K562 (cell line): Measurements from ENCODE around the gene PIP4K2C. TPM values are rescaled to one million over a fixed set of nuclear protein-coding genes. Genes with fewer than 3 reads are reported as not detected.
A peak's percentile ranks its signal among the peaks of the same experiment; 100 is the strongest.

ENCODE experiments used
- ATAC-seq: fragments of 200-7000 bp; cut with Tn5 transposase; 3 replicates; pipeline ENCODE4 v1.9.1; 2020; ENCODE audit warnings: moderate library complexity
- BruUV-seq: library from RNA; stranded (reverse); fragments of 400-500 nt; replicated peaks from 2 replicates; lab custom pipeline; 2021; lab: Mats Ljungman, UMichigan
- CTCF ChIA-PET: fragments of 300-600 bp; formaldehyde crosslinking; extraction: SDS; loops from one replicate; lab custom pipeline; 2021; ENCODE audit warnings: low intra/inter-chr PET ratio; lab: Yijun Ruan, JAX
- POLR2A ChIA-PET: fragments of 300-600, 350-650 bp; sonication (Branson Sonifier 250); formaldehyde crosslinking; extraction: SDS; loops from one replicate; lab custom pipeline; 2021; ENCODE audit warnings: antibody characterized with exemption, inconsistent platforms; lab: Yijun Ruan, JAX
- DNase-seq, 4 experiments: peaks; one replicate each; pipeline versions ENCODE4 v3.0.0 to v3.0.0-alpha.2; 2011 to 2018; ENCODE audit warnings: low spot score in 3 of 4, mixed read lengths in 3 of 4; ENCODE audit errors: extremely low read depth in 1 of 4
- FAIRE-seq: peaks from 2 replicates; lab custom pipeline; 2011; peaks lifted over from hg19 to GRCh38; lab: Jason Lieb, UNC
- H2AFZ ChIP-seq: 2 replicates; pipeline ENCODE4 v1.6.0; 2011; ENCODE audit warnings: low read depth, low read length, control low read depth, inconsistent platforms
- H3K27ac ChIP-seq: fragments of 200-600 bp; 3 replicates; pipeline ENCODE4 v1.8.0; 2011; ENCODE audit warnings: low read depth, mild to moderate bottlenecking, control low read depth, inconsistent platforms, low read length, moderate library complexity, mixed read lengths; ENCODE audit errors: extremely low read depth
- H3K27me3 ChIP-seq, 2 experiments: fragments of 300-600 bp in 1 of 2; 2 replicates in 1 of 2; 3 replicates in 1 of 2; pipeline versions ENCODE4 v1.6.0 to v1.8.0; 2011; ENCODE audit warnings: inconsistent platforms in 2 of 2, low read length in 2 of 2, mild to moderate bottlenecking in 1 of 2, mixed read lengths in 1 of 2, moderate library complexity in 1 of 2; ENCODE audit not compliant: control insufficient read depth in 2 of 2, insufficient read depth in 2 of 2
- H3K36me3 ChIP-seq: fragments of 300-600 bp; 3 replicates; pipeline ENCODE4 v1.8.0; 2011; ENCODE audit warnings: mild to moderate bottlenecking, low read length, inconsistent platforms; ENCODE audit not compliant: control insufficient read depth, insufficient read depth
- H3K4me1 ChIP-seq, 2 experiments: fragments of 200-600 bp in 1 of 2; replicated peaks in 1 of 2; 2 replicates in 1 of 2; 3 replicates in 1 of 2; pipeline versions ENCODE4 v1.5.1 to v1.8.0; 2011; ENCODE audit warnings: inconsistent platforms in 2 of 2, low read length in 2 of 2, mild to moderate bottlenecking in 1 of 2, mixed read lengths in 1 of 2, moderate library complexity in 1 of 2; ENCODE audit not compliant: control insufficient read depth in 2 of 2, insufficient read depth in 2 of 2
- H3K4me2 ChIP-seq: 2 replicates; pipeline ENCODE4 v1.6.1; 2011; ENCODE audit warnings: low read length, control low read depth, inconsistent platforms, mixed read lengths; ENCODE audit not compliant: insufficient read depth
- H3K4me3 ChIP-seq: fragments of 200-600 bp; sonication (generic), shearing (Covaris generic); 2 replicates; pipeline ENCODE4 v1.5.1; 2016; ENCODE audit warnings: control low read depth, inconsistent platforms
- H3K79me2 ChIP-seq: fragments of 200-600 bp; 3 replicates; pipeline ENCODE4 v1.8.0; 2011; ENCODE audit warnings: low read length, inconsistent platforms; ENCODE audit not compliant: control insufficient read depth, insufficient read depth
- H3K9ac ChIP-seq, 2 experiments: 2 replicates each; pipeline versions ENCODE4 v1.6.0 to v1.6.1; 2011; ENCODE audit warnings: low read depth in 2 of 2, low read length in 2 of 2, control low read depth in 1 of 2, inconsistent platforms in 1 of 2, mild to moderate bottlenecking in 1 of 2, mixed read lengths in 1 of 2; ENCODE audit not compliant: insufficient read depth in 1 of 2
- H3K9me1 ChIP-seq: one replicate; pipeline ENCODE4 v1.6.0; 2011; ENCODE audit warnings: inconsistent platforms, mild to moderate bottlenecking, low read length, moderate library complexity; ENCODE audit not compliant: control insufficient read depth, insufficient read depth
- H3K9me3 ChIP-seq: replicated peaks from 2 replicates; pipeline ENCODE4 v1.5.1; 2011; ENCODE audit warnings: low read depth, low read length, inconsistent platforms; ENCODE audit not compliant: control insufficient read depth, insufficient read depth
- H4K20me1 ChIP-seq: replicated peaks from 2 replicates; pipeline ENCODE4 v1.6.1; 2011; ENCODE audit warnings: low read length, inconsistent platforms, mixed read lengths; ENCODE audit not compliant: control insufficient read depth, insufficient read depth
- ARNT ChIP-seq, 2 experiments: fragments of 450-650 bp; IDR thresholded peaks; 2 replicates each; pipeline ENCODE4 v1.6.1; 2016; ENCODE audit warnings: mild to moderate bottlenecking in 1 of 2
- CHD2 ChIP-seq: IDR thresholded peaks from 2 replicates; pipeline ENCODE4 v1.6.1; 2011; ENCODE audit warnings: low read depth, low read length
- MITF ChIP-seq: IDR thresholded peaks from 2 replicates; pipeline ENCODE4 v1.6.1; 2014; ENCODE audit warnings: antibody characterized with exemption
- PTTG1 ChIP-seq: fragments of 450-650 bp; IDR thresholded peaks from 2 replicates; pipeline ENCODE4 v1.6.1; 2016; ENCODE audit warnings: low read depth, mild to moderate bottlenecking, missing genetic modification characterization, missing compliant biosample characterization
- RBM34 ChIP-seq: fragments of 200-400 bp; formaldehyde crosslinking; IDR thresholded peaks from 2 replicates; pipeline ENCODE4 v1.6.1; 2018; ENCODE audit warnings: low read length, borderline replicate concordance; ENCODE audit not compliant: insufficient read depth
- SIX5 ChIP-seq, 2 experiments: IDR thresholded peaks; 2 replicates each; pipeline ENCODE4 v1.6.1; 2011; ENCODE audit warnings: low read length in 2 of 2, borderline replicate concordance in 1 of 2, low read depth in 1 of 2, mild to moderate bottlenecking in 1 of 2, moderate library complexity in 1 of 2; ENCODE audit not compliant: insufficient read depth in 1 of 2
- TARDBP ChIP-seq: fragments of 450-650 bp; IDR thresholded peaks from 2 replicates; pipeline ENCODE4 v1.6.1; 2016
- TSHZ1 ChIP-seq: fragments of 250-450 bp; sonication (Bioruptor Pico); IDR thresholded peaks from 2 replicates; pipeline ENCODE4 v1.4.0; 2020; ENCODE audit warnings: mild to moderate bottlenecking, moderate library complexity
- ZNF23 ChIP-seq: fragments of 250-450 bp; sonication (Bioruptor Pico); IDR thresholded peaks from 2 replicates; pipeline ENCODE4 v1.4.0; 2020; ENCODE audit warnings: mild to moderate bottlenecking
- ZNF324 ChIP-seq: fragments of 250-450 bp; sonication (Bioruptor Pico); IDR thresholded peaks from 2 replicates; pipeline ENCODE4 v1.4.0; 2020; ENCODE audit warnings: mild to moderate bottlenecking
- ZNF518B ChIP-seq: fragments of 250-450 bp; sonication (Bioruptor Pico); IDR thresholded peaks from 2 replicates; pipeline ENCODE4 v1.5.0; 2021; ENCODE audit warnings: mild to moderate bottlenecking, moderate library complexity
- ZZZ3 ChIP-seq: fragments of 450-650 bp; IDR thresholded peaks from 2 replicates; pipeline ENCODE4 v1.6.1; 2016; ENCODE audit warnings: antibody characterized with exemption, mild to moderate bottlenecking, moderate library complexity
- WGBS: fragments of 100-300 bp; shearing (Covaris generic); methylation state at CpG from one replicate; pipeline ENCODE4 v1.1.6; 2016; ENCODE audit warnings: low coverage, mixed read lengths; ENCODE audit not compliant: insufficient coverage; ENCODE audit errors: missing lambda C conversion rate; 5-methylcytosine and 5-hydroxymethylcytosine counted together
- in situ Hi-C: fragments of 300-500 bp; cut with MboI; formaldehyde crosslinking; loops from 4 replicates; pipeline ENCODE4 v1.15.0; 2018; ENCODE audit warnings: inconsistent platforms, mixed read lengths
- intact Hi-C: fragments of 100-400 bp; cut with micrococcal nuclease; formaldehyde crosslinking; loops from 2 replicates; pipeline ENCODE4 v1.14.2; 2022
- polyA plus RNA-seq, 8 experiments: library from polyadenylated mRNA; depleted of rRNA in 4 of 8; stranded (reverse) in 5 of 8; unstranded in 3 of 8; fragments of >200 nt; fragmentation: Nextera tagmentation in 2 of 8; fragmentation: Illumina TruSeq in 1 of 8; extraction: Ambion mirVana in 2 of 8; extraction: Trizol in 1 of 8; gene quantifications; 2 replicates each; pipeline versions ENCODE4 v1.2.1 to v1.2.3, GENCODE V29; 2011 to 2014; ENCODE audit warnings: inconsistent platforms in 1 of 8, missing spikeins in 1 of 8
- total RNA-seq, 7 experiments: library from RNA; depleted of rRNA in 6 of 7; stranded (reverse); fragments of >200 nt in 6 of 7; fragmentation: Illumina TruSeq in 2 of 7; extraction: Trizol in 2 of 7; gene quantifications; 2 replicates each; pipeline versions ENCODE4 v1.2.1 to v1.2.3, GENCODE V29; 2011 to 2021; ENCODE audit warnings: low replicate concordance in 1 of 7

Gene PIP4K2C
- total and polyA plus RNA-seq, 9 of the 15 experiments (the other 6 are each of a cell fraction or from before 2014, with no cell fraction given), result 9.0 to 41.4 (median 18.3) TPM

- ChIA-PET POLR2A (interaction anchor here (0.6 to 1.4 kb wide), 4 partner anchors 11 to 52 kb away, joined by 3 to 6 read pairs (median 5); partner anchors contain the start of gene DDIT3), CTCF (no interaction called here)
- no peak for ATAC-seq
- H3K9me3 ChIP-seq, result no peaks in the 10 kb centered on the region
- no TSS peak for BruUV-seq
- no peak overlapping the region for H3K27ac ChIP-seq
- no peak overlapping the region for H2AFZ ChIP-seq
- H3K79me2 ChIP-seq, result no peaks in the 10 kb centered on the region
- peaks cover 7% of the 10 kb centered on the region for H3K9me1 ChIP-seq
- H3K4me3 ChIP-seq, result no peak overlapping the region
- no peak for FAIRE-seq
- 80% methylated on average over 12 of the region's 12 CpGs for WGBS
- H3K4me2 ChIP-seq, result no peak overlapping the region
- H4K20me1 ChIP-seq, result no peaks in the 10 kb centered on the region
- in situ Hi-C loops (no loop called here), intact Hi-C loops (no loop called here)
- peak overlapping the region in 1 of 2 experiments; percentile 55; a peak in 2 of 4 replicates for H3K9ac ChIP-seq
- no peaks in the 10 kb centered on the region for H3K27me3 ChIP-seq
- no peak for DNase-seq
- H3K4me1 ChIP-seq, result no peaks in the 10 kb centered on the region
- peaks cover 67% of the 10 kb centered on the region for H3K36me3 ChIP-seq
- TF ChIP-seq ZNF324 (no peak), RBM34 (no peak), TARDBP (no peak), SIX5 (IDR thresholded peaks at IDR 0.05; ENCODE audit: borderline replicate concordance in 1 of 2, insufficient read depth in 1 of 2, low read depth in 1 of 2, low read length in 2 of 2) (no peak), ZZZ3 (no peak), ARNT (IDR thresholded peaks at IDR 0.05) (no peak), PTTG1 (no peak), ZNF518B (no peak), CHD2 (no peak), ZNF23 (CRISPR knock-in tag) (no peak), MITF (no peak), TSHZ1 (CRISPR knock-in tag) (no peak)
Observed at GRCh38 chr12:57571926-57572762, 18.8 kb upstream of the PIP4K2C start.
